GM18870 (cell line): Measurements from ENCODE around the gene TUT1.
"Not testable (repeated sequence)": the region's sequence is repeated elsewhere in the genome, so short reads cannot be mapped to it uniquely, and the experiment has no call there.

Experiments used
- ATAC-seq: cut with Tn5 transposase; IDR thresholded peaks from one replicate; pipeline ENCODE4 v1.9.1; 2021; ENCODE audit warnings: moderate library complexity; ENCODE audit not compliant: unreplicated experiment

The TUT1 gene

GRCh38 chr11:62556875-62557631, 34.3 kb downstream of the TUT1 start:
- ATAC-seq: no peak

GRCh38 chr11:62556108-62556874, 35.0 kb downstream of the TUT1 start:
- no peak for ATAC-seq

DNA sequence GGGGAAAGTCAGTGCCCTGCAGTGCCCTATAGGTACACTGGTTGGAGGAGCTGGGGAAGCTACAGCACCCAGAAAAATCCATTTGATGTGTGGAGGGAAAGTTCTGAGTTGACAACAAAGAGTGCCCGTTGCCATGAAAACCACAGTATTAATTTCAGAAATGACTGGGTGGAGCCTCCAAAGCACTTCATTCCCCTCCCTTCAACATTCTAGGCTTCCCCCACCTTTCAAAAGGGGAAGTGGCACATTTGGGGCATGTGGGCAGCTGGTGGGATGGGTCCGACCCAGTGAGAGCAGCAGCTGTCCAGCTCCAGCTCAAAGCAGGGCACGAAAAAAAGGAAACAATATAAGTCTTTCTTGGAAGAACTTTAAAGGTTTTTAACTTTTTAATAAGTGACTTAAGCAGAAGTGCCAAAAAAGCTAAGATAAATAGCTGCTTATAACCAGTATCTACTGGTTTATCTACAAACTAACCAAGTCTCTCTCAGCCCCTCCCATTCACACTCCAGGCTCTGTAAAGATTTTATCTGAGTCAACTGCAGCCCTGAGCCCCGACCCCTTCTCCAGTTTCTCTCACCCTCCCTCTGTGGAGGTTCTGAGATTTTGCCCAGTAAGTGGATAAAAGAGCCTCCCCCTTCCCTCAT, 35.7 kb downstream of the TUT1 start:
- peak; percentile 30 for ATAC-seq

- no peak for ATAC-seq
These were observed 36.7 kb downstream of the TUT1 start for GRCh38 chr11:62554387-62555167.

GRCh38 chr11:62553839-62554361, 37.4 kb downstream of the TUT1 start:
- ATAC-seq: no peak

- ATAC-seq: no peak
These were observed 38.1 kb downstream of the TUT1 start for GRCh38 chr11:62553080-62553838.

DNA sequence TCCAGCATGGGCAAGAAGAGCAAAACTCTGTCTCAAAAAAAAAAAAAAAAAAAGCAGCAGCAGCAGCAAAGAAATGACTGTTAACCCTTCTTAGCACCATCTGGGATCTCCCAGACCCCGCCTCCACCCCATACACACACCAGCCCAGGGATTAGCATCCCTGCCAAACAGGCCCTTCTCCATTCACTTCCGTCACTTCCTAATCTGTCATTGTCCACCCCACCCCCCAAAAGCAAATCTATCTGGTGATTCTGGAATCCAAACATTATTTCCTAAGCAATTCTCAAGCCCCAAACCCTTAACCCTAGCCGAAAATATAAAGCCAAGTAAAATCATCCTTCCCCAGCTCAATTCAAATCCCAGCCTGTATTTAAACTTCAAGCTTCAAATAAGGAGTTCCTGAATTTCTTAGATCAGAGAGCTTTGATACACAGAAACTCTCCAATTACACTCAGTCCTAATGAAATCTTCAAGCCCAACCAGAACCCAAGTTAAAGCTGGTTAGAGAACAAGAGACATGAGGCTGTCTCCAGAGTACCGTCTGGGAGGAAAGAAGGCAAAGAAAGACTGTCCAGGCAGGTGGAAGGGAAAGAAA, 38.7 kb downstream of the TUT1 start:
- ATAC-seq: no peak

- not testable (repeated sequence) for ATAC-seq
These were observed 40.8 kb downstream of the TUT1 start for GRCh38 chr11:62550478-62550877.

- no peak for ATAC-seq
These were observed 42.6 kb downstream of the TUT1 start for GRCh38 chr11:62548545-62549335.

GRCh38 chr11:62547691-62548281, 43.5 kb downstream of the TUT1 start:
- no peak for ATAC-seq

DNA sequence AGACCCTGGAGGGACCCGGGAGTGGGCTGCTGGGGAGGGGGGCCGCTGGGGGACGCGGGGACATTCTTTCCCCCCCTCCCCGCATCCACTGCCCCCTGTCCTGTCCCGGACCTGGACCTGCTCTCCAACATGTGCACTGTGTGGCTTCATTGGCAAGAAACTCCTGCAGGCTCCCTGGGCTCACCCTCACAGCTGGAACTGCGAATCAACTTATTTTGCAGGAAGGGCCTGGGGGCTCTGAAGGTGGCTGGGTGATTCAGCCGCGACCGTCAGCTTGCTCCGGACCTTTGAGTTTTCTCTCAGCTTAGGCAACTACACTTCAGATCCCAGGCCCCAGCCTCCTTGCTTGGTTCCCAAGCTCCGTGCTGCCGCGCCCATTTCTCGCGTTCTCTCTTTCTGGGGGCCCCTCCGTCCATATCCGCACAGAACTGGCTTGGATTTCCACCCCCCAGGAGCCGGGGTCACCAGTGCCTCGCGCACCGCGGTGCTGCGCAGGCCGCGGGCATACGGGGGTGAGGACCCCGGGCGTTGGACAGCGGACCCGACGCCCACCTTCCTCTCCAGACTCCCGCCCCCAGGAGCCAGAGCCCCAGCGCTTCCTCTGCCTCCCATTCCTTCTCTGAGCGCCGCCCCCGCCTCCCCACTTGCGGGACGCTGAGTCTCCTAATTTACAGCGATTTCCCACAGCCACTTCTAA, 44.2 kb downstream of the TUT1 start:
- no peak for ATAC-seq

GRCh38 chr11:62546244-62546928, 44.9 kb downstream of the TUT1 start, which contains the start of gene AHNAK:
Gene AHNAK (minus strand): TSS chr11:62546806. CDS start chr11:62536098, 10,708 bp downstream.
- ATAC-seq: no peak

DNA sequence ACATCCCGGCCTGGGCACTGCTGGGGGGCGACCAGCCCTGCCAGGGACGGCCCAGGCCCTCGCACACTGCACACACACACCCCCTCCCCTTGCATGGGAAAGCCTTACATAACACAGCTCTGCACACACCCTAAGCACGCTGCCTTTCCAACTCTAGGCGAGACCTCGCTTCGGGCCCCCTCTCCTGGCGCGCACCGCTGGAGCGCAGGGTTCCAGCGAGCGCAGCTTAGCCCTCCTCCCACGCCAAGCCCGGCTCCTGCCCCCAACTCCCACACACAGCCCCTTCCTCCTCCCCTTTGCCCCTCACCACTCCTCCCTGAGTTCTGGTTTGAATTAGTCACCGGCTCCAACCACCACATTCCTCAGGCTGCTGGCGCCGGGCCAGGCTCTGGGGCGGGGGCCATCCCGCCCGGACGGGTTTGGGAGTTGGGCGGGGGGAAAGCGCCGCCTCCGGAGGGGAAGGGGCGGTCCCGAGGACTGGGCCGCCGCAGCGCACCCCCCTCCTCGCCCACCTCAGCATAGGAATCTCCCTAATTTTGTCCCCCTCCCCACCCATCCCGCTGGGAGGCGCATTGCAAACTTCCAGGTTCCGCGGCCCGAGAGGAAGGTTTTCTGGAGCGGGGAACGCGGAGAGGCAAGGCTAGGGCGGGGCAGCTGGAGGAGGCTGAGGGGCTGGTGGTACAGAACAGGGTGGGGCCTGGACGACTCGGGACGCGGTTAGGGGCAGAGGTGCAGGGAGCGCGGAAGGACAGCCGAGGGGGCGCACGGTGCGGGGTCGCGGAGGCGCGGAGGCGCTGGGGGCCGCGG, 45.7 kb downstream of the TUT1 start:
- no peak for ATAC-seq

DNA sequence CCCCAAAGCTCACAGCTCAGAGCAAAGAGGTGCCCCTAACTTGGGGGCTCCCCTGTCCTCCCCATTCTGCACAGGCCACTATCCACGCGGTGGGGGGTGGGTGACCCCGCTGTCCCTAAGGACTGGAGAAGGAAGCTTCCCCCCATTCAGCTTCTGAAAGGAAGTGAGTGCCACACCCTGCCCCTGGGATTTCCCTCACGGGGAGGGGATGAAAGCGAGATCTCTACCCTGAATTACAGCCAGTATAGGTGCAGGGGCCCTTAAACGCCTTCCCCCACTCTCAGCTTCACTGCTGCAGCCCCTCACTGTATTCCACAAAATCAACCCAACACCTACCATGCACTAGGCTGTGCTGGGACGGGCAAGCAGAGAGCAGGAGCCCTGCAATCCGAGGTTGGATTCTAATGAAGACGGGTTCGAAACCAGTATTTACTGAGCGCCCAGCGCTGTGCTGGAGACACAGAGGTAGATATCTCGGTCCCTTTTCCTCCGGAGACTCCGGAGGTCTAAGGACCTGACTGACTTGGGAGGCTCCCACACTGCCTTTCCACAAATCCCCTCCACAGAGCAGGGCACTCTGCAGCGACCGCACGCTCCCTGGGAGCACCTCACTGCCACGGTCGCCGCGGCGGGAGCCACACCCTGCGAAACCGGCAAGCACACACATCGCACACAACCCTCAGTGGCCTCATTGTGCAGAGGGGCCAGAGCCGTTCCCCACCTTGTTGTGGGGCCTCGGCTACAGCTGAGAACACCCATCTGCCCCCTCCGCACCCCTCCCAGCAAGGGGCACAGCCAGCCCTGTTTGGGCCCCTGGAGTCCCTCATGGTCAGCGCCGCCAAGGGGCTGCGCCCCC, 46.5 kb downstream of the TUT1 start:
- ATAC-seq: no peak

- no peak for ATAC-seq
These were observed 47.5 kb downstream of the TUT1 start for GRCh38 chr11:62543680-62544444.
